Right atrium auricular region (tissue), 2 donors: ENCODE results near the gene PKP3. TPM values are rescaled to one million over a fixed set of nuclear protein-coding genes. Genes with fewer than 3 reads are reported as not detected.
A peak's percentile ranks its signal among the peaks of the same experiment; 100 is the strongest.

Experiments used
- DNase-seq: peaks from one replicate; pipeline ENCODE4 v3.0.0-alpha.2; 2019; ENCODE audit warnings: low spot score
- H3K27ac ChIP-seq, 2 donors: fragments of 200-600 bp; sonication (generic); 1 replicate in 1 of 2; 2 replicates in 1 of 2; pipeline ENCODE4 v1.5.1; 2016 to 2019
- H3K27me3 ChIP-seq, 2 donors: fragments of 200-600 bp; sonication (generic); one replicate each; pipeline versions ENCODE4 v1.5.1 to v1.6.0; 2017 to 2019
- H3K36me3 ChIP-seq: fragments of 200-600 bp; sonication (generic); one replicate; pipeline ENCODE4 v1.5.1; 2016
- H3K4me1 ChIP-seq, 2 donors: fragments of 200-600 bp; sonication (generic); one replicate each; pipeline versions ENCODE4 v1.5.1 to v1.6.0; 2017 to 2019
- H3K4me3 ChIP-seq, 2 donors: fragments of 200-600 bp; sonication (generic); 1 replicate in 1 of 2; 2 replicates in 1 of 2; pipeline ENCODE4 v1.5.1; 2017 to 2019; ENCODE audit warnings: mild to moderate bottlenecking in 1 of 2, moderate library complexity in 1 of 2
- H3K9me3 ChIP-seq, 2 donors: fragments of 200-600 bp; sonication (generic); one replicate each; pipeline ENCODE4 v1.5.1; 2019
- total RNA-seq, 2 donors: library from RNA; depleted of rRNA; stranded (reverse); fragments of >200 nt; gene quantifications; one replicate each; pipeline ENCODE4 v1.1.0, GENCODE V29; 2016
- TF ChIP-seq, protein P1 (sequence below), 2 donors: fragments of 200-600 bp; sonication (generic); IDR thresholded peaks; one replicate each; pipeline ENCODE4 v1.5.1; 2019; ENCODE audit warnings: antibody characterized with exemption in 2 of 2

The PKP3 gene
- total RNA-seq, 2 donors from 2014 or later, result 0.43 to 1.0 TPM

DNA sequence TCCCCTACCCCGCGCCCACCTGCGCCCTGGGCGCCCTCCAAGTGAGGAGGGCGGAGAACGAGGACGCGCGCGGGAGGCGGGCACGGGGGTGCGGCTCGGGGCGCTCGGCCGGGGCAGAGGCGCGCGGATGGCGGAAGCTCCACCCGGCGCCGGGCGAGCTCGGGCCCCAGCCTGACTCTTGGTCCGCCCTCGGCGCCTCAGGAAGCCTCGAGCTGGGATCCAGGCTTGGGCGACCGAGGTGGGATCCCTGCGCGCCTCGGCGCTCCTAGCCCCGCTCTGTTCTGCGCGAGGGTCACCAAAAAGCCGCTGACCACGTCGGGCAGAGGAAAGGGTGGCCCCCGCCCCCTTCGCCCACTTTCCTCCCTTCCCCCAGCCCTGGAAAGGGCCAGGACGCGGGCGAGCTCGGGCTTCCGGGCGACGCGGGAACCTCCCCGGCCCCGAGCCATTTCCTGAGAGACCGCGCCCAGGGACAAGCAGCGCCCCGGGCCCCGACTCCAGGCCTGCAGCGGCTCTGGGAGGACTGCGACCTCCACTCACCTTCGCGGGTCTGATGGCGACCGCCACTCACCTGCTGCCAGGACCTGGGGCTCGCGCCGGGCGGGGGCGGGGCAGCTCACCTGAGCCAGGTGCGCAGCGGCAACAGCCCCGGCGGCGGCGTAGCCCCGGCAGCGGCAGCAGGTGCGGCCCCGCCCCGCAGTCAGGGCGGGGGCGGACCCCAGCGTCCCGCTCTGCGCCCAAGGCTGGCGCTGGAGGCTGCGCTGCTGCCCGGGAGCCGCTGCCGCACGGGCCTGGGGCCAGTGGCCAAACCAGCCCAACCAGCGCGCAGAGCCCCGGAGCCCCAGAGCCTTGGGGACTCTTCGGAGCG, 23.0 kb downstream of the PKP3 start:
- H3K27me3 ChIP-seq, result peaks cover 0 to 3% of the 10 kb centered on the region in 2 donors
- no peak for DNase-seq
- H3K36me3 ChIP-seq, result no peaks in the 10 kb centered on the region
- TF ChIP-seq, protein P1, sequence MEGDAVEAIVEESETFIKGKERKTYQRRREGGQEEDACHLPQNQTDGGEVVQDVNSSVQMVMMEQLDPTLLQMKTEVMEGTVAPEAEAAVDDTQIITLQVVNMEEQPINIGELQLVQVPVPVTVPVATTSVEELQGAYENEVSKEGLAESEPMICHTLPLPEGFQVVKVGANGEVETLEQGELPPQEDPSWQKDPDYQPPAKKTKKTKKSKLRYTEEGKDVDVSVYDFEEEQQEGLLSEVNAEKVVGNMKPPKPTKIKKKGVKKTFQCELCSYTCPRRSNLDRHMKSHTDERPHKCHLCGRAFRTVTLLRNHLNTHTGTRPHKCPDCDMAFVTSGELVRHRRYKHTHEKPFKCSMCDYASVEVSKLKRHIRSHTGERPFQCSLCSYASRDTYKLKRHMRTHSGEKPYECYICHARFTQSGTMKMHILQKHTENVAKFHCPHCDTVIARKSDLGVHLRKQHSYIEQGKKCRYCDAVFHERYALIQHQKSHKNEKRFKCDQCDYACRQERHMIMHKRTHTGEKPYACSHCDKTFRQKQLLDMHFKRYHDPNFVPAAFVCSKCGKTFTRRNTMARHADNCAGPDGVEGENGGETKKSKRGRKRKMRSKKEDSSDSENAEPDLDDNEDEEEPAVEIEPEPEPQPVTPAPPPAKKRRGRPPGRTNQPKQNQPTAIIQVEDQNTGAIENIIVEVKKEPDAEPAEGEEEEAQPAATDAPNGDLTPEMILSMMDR (IDR thresholded peaks at IDR 0.05), result no peak
- H3K27ac ChIP-seq, result peak overlapping the region; percentile 73 to 75
- H3K9me3 ChIP-seq, result no peaks in the 10 kb centered on the region
- H3K4me3 ChIP-seq, result peak overlapping the region; percentile 30 to 57
- H3K4me1 ChIP-seq, result peaks cover 0 to 31% of the 10 kb centered on the region in 2 donors

DNA sequence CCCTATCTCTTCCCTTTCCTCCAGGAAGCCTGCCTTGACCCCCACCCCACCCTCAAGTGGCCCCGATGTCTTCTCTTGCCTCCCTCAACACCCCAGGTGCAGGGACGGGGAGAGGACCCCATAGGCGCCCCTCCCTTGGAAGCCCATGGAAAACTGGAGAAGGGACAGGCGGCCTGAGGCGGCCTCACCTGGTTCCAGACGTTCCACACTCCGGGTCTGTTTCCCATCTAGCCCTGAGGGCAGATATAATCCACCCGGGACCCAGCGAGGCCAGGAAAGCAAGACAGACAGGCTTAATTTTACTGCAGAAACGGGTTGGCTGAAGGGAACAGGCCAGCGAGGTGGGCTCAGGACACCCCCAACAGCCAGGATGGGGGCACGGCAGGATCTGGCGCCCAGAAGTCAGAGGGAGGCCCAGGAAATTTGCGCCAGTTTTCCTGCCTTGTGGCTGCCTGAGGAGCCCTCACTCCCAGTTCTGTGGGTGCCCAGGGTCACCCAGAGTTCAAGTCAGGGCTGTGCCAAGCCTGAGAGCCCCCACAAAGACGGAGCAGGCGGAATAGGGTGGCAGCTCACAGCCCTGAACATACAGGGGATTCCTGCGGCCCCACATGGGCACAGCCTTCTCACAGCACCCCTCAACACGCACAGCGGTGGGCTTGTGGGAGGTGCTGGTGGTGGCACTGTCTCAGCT, 23.8 kb downstream of the PKP3 start:
- Histone ChIP-seq H3K27me3 (peaks cover 0 to 3% of the 10 kb centered on the region in 2 donors), H3K27ac (peak overlapping the region in 1 of 2 donors; percentile 73), H3K36me3 (no peaks in the 10 kb centered on the region), H3K4me3 (peak overlapping the region; percentile 30 to 57), H3K4me1 (peaks cover 0 to 31% of the 10 kb centered on the region in 2 donors), H3K9me3 (no peaks in the 10 kb centered on the region)
- TF ChIP-seq, protein P1 (IDR thresholded peaks at IDR 0.05), result no peak
- DNase-seq, result no peak

DNA sequence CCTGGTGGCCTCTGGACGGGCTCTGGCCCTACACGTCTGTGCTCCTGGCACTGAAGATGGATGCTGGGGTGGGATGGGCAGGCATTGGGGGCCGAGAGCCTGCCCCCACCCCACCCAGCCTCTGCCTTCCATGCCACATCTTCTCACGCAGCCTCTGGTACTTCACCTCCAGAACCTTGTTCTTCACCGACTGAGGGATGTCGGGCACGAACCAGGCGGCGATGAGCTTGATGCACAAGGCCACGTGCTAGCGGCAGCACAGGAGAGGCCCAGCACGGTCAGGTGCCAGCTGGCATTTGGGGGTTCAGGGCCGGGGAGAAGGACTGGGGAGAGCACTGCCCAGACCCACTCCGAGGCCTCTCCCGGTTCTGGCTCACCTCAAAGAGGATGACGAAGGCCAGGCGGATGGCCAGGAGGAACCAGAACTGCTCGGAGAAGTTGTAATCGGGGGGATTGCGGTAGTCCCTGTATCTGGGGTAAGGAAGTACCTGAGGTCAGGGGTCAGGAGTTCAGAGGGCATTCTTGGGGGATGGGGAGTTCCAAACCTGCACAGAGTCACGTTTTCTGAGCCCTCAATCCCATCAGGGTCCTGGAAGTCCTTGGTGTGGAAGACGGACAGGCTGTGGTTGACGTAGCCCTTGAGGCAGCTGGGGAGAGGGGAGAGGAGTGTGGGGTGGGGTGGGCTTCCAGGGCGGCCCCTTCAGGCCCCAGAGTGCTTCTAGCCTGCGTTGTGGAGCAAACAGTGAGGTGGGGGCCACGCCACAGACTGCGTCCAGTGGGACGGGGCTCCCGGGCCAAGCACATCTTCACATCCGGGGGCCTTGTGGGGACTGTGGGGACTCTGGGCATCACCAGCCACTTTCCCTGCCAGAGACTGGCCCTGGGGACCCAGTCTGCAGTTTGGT, 24.6 kb downstream of the PKP3 start:
- TF ChIP-seq, protein P1 (IDR thresholded peaks at IDR 0.05), result no peak
- H3K4me1 ChIP-seq, result peaks cover 0 to 27% of the 10 kb centered on the region in 2 donors
- no peak for DNase-seq
- no peaks in the 10 kb centered on the region for H3K36me3 ChIP-seq
- no peak overlapping the region for H3K27ac ChIP-seq
- H3K4me3 ChIP-seq, result no peak overlapping the region
- no peaks in the 10 kb centered on the region for H3K9me3 ChIP-seq
- peaks cover 0 to 3% of the 10 kb centered on the region in 2 donors for H3K27me3 ChIP-seq

DNA sequence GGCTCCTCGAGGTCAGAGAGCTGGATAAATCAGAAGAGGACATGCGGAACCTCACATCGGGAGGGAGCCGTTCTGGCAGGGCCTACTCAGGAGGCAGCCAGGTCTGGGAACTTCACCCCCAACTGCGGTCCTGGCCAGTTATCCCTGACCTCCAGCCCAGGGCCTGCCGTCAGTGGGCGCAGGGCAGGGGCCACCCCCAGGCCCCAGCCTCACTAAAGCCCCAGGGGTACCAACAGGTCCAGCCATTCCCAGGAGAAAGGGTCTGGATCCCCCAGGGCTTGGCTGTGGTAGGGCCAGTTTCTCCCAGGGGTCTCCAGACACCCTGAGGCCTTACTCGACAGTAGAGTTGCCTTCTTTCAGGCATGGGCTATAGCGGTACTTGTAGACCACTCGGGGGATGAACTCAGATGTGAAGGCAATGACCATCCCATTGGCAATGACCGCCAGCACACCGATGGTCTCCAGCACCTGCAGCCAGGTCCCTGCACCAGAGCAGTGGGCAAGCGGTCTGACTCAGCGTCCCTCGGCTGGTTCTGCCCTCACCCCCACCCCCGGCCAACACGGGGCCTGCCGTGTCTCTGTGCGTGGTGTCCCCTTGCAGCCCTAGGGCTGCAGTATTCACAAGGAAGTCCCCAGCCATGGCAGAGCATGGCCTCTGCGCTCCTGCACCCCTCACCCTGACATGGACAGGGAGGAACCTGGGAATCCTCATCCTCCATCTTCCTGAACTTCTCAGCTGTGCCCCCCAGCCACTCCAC, 25.4 kb downstream of the PKP3 start:
- no peak overlapping the region for H3K27ac ChIP-seq
- H3K27me3 ChIP-seq, result peaks cover 0 to 3% of the 10 kb centered on the region in 2 donors
- TF ChIP-seq, protein P1 (IDR thresholded peaks at IDR 0.05), result no peak
- peaks cover 0 to 23% of the 10 kb centered on the region in 2 donors for H3K4me1 ChIP-seq
- H3K9me3 ChIP-seq, result no peaks in the 10 kb centered on the region
- no peak for DNase-seq
- no peak overlapping the region for H3K4me3 ChIP-seq
- no peaks in the 10 kb centered on the region for H3K36me3 ChIP-seq
